GM13976 (cell line): ENCODE results near the gene MPO.

Source experiments
- DNase-seq: peaks from one replicate; pipeline ENCODE4 v3.0.0; 2012; ENCODE audit warnings: low spot score
- in situ Hi-C: fragments of 300-500 bp; cut with MboI; formaldehyde crosslinking; loops from one replicate; pipeline ENCODE4 v1.12.0; 2022; ENCODE audit warnings: low sequenced_read_pairs, mixed read lengths, inconsistent platforms; ENCODE audit not compliant: unreplicated experiment
- TF ChIP-seq, protein P1 (sequence below): IDR thresholded peaks from 2 replicates; pipeline ENCODE4 v1.5.1; 2012; ENCODE audit warnings: borderline replicate concordance, mild to moderate bottlenecking; ENCODE audit not compliant: insufficient read depth; ENCODE audit errors: extremely low read depth, missing control alignments, control extremely low read depth

Gene MPO, protein sequence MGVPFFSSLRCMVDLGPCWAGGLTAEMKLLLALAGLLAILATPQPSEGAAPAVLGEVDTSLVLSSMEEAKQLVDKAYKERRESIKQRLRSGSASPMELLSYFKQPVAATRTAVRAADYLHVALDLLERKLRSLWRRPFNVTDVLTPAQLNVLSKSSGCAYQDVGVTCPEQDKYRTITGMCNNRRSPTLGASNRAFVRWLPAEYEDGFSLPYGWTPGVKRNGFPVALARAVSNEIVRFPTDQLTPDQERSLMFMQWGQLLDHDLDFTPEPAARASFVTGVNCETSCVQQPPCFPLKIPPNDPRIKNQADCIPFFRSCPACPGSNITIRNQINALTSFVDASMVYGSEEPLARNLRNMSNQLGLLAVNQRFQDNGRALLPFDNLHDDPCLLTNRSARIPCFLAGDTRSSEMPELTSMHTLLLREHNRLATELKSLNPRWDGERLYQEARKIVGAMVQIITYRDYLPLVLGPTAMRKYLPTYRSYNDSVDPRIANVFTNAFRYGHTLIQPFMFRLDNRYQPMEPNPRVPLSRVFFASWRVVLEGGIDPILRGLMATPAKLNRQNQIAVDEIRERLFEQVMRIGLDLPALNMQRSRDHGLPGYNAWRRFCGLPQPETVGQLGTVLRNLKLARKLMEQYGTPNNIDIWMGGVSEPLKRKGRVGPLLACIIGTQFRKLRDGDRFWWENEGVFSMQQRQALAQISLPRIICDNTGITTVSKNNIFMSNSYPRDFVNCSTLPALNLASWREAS

DNA sequence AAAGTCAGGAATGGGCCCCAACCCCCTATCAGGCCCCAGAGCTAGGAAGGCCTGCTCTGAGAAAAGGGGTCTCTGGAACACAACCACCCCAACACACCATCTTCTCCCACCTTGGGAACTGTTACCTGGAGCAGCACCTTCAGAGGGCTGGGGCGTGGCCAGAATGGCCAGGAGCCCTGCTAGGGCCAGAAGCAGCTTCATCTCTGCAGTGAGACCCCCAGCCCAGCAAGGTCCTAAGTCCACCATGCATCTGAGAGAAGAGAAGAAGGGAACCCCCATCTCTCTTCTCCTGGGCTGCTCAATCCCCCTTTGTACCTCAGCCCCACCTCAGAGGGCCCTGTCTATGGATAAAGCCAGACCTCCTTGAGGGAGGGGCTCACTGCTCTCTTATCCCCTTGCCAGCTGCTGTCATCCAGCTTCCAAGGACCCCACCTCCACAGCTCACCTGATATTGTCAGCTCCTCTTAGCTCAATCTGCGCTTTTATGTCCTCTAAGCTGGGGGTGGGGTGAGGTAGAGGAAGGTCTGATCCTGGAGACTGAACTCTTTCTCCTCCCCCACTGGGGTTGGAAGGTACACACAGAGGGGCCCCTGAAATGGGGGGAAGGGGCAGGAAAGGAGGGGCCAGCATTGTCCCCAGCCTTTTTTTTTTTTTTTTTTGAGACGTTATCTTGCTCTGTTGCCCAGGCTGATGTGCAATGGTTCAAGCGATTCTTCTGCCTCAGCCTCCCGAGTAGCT is at the start of gene MPO:
Gene MPO (minus strand): TSS at position 456 of the 738 bp plus-strand sequence. CDS start 177 bp downstream, at position 279.
- TF ChIP-seq, protein P1, sequence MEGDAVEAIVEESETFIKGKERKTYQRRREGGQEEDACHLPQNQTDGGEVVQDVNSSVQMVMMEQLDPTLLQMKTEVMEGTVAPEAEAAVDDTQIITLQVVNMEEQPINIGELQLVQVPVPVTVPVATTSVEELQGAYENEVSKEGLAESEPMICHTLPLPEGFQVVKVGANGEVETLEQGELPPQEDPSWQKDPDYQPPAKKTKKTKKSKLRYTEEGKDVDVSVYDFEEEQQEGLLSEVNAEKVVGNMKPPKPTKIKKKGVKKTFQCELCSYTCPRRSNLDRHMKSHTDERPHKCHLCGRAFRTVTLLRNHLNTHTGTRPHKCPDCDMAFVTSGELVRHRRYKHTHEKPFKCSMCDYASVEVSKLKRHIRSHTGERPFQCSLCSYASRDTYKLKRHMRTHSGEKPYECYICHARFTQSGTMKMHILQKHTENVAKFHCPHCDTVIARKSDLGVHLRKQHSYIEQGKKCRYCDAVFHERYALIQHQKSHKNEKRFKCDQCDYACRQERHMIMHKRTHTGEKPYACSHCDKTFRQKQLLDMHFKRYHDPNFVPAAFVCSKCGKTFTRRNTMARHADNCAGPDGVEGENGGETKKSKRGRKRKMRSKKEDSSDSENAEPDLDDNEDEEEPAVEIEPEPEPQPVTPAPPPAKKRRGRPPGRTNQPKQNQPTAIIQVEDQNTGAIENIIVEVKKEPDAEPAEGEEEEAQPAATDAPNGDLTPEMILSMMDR = no peak
- in situ Hi-C loops = no loop called here
- DNase-seq = no peak

DNA sequence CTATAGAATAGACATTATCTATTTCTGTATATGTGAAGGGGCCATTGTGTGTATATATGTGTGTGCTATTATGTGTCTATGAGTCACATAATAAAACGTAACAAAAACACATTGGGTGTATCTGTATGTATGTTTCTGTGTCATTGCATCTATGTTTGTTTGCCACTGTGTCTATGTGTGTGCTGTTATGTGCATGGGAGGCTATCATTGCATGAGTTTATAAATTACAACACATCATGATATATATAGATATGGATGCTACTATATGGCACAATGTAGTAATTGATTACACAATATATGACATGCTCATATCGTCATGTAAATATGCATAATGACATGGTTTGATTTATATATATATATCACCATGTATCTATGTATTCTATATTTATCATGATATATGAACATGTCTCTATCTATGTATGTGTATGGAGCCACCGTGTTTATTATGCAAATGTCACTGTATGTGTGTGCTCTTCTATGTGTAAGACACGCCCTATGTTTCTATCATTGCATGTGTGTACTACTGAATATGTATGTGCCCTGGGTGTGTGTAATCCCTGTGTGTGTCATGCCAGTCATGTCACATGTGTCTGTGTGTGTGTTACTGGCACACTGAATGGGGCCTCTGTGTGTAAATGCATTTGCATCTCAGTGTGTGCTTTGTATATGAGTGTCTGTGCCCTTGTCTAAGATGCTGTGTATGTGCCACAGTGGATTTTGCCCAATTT is 49.2 kb upstream of the MPO start:
- DNase-seq = no peak
- TF ChIP-seq, protein P1 = no peak
- in situ Hi-C loops = no loop called here

DNA sequence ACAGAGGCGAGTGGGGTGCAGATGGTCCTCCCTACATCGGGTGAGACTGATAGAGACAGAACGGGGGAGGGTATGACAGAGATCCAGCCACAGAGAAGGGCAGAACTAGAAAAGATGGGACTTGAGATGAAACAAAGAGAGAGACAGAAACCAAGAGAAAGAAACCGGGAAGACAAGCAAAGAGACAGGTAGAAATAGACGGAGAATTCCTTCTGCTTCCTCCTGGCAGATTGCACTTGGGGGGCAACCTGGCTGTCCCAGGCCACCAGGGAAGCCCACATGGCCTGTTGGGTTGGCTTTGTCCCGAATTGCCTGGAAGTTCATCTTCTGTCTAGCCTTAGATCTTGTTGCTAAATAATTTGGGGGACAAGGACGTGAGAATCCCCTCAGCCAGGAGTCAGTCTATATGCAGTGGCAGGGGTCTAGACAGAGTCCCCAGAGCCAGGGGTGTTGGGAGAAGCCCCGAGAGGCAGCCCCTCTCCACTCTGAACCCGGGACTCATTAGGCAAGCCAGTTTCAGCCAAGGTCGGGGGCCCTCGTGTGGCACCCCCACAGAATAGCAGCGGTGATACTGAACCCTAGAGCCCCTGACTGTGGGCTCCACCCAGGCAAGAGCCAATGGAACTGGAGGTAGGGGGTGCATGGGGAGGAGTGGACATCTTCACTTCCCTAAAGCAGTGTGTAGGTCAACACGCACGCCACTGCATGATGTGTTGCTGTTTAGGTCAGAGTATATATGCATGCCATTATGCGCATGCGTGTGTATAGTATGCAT is 48.5 kb upstream of the MPO start:
- TF ChIP-seq, protein P1 = peak; percentile 62
- in situ Hi-C loops = no loop called here
- peak; percentile 79 for DNase-seq

DNA sequence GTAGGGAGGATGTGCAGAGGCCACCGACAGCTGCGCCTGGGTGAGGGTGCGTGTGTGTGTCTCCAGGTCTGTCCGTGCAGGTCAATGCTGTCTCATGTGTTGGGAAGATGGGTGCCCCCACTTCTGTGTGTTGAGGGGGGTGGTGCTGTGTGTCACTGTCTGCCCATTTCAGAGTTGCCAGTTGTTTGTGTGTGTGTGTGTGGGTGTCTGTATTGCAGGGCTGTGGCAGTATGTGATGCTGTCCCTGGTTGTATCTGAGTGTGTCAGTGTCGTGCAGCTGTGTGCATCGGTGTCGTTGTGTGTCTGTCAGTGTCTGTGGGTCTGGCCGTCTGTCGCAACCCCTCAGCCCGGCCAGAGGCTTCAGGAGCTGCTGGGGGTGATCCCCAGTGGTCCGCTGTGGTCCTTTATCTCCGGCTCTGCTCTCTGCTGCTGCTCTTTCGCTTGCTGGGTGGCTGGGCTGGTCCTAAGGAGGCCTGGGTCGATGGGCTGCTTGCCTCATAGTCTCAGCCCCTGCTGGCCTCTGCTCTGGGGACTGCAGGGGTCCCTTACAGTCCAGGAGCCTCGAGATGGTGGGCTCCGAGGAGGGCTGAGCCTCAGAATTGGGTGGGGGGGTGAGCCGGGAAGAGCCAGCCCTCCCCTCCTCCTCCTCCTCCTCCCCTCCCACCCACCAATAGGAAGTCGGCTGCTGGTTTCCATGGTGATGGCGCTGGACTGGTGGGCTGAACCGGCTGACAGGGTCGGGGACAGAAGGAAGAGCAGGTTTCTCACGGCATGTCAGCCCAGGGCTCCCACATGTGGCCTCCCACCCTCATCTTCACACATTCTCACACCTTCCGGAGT is 47.7 kb upstream of the MPO start, which contains the start of gene TSPOAP1:
Gene TSPOAP1 (minus strand): TSS at position 601 of the 840 bp plus-strand sequence. CDS start 875 bp downstream, outside the sequence.
- in situ Hi-C loops = no loop called here
- DNase-seq = peak; percentile 82

More for the DNA sequence above, 47.7 kb upstream of the MPO start, which contains the start of gene TSPOAP1:
- TF ChIP-seq, protein P1 = no peak
